Right lobe of liver (tissue), 6 donors: Measurements from ENCODE around the gene WDR12. TPM values are rescaled to one million over a fixed set of nuclear protein-coding genes. Genes with fewer than 3 reads are reported as not detected.
"Not testable (repeated sequence)": the region's sequence is repeated elsewhere in the genome, so short reads cannot be mapped to it uniquely, and the experiment has no call there.

Source experiments
- ATAC-seq, 4 donors: fragments of 200-7000 bp; cut with Tn5 transposase; one replicate each; pipeline ENCODE4 v1.9.1; 2020; ENCODE audit warnings: mild to moderate bottlenecking in 4 of 4, moderate library complexity in 4 of 4
- DNase-seq, 3 donors: peaks; one replicate each; pipeline ENCODE4 v3.0.0-alpha.2; 2020
- H3K27ac ChIP-seq, 3 donors: fragments of 200-600 bp; one replicate each; pipeline ENCODE4 v1.8.0; 2022
- H3K27me3 ChIP-seq, 2 donors: fragments of 200-600 bp; one replicate each; pipeline ENCODE4 v1.8.0; 2022
- H3K36me3 ChIP-seq, 4 donors: fragments of 200-600 bp; sonication (generic) in 1 of 4; one replicate each; pipeline versions ENCODE4 v1.5.1 to v1.8.0; 2017 to 2022; ENCODE audit warnings: control low read depth in 1 of 4
- H3K4me1 ChIP-seq, 4 donors: fragments of 200-600 bp; sonication (generic) in 1 of 4; one replicate each; pipeline versions ENCODE4 v1.5.1 to v1.8.0; 2017 to 2022; ENCODE audit warnings: control low read depth in 1 of 4
- H3K4me3 ChIP-seq, 3 donors: fragments of 200-600 bp; one replicate each; pipeline ENCODE4 v1.8.0; 2022
- H3K9me3 ChIP-seq, 4 donors: fragments of 200-600 bp; sonication (generic) in 1 of 4; one replicate each; pipeline versions ENCODE4 v1.5.1 to v1.8.0; 2017 to 2022; ENCODE audit warnings: control low read depth in 1 of 4
- CTCF ChIP-seq, 4 donors: fragments of 200-600 bp in 3 of 4; fragments of 450-650 bp in 1 of 4; IDR thresholded peaks; one replicate each; pipeline versions ENCODE4 v1.5.1 to v1.8.0; 2016 to 2022; ENCODE audit warnings: antibody characterized with exemption in 4 of 4, mild to moderate bottlenecking in 2 of 4
- POLR2A ChIP-seq: fragments of 450-650 bp; IDR thresholded peaks from one replicate; pipeline ENCODE4 v1.6.1; 2017; ENCODE audit warnings: antibody characterized with exemption, mild to moderate bottlenecking
- WGBS: methylation state at CpG from one replicate; pipeline ENCODE4 v1.1.6; 2018; ENCODE audit warnings: low coverage, low lambda C conversion rate; ENCODE audit not compliant: insufficient coverage; ENCODE audit errors: missing lambda C conversion rate; 5-methylcytosine and 5-hydroxymethylcytosine counted together
- intact Hi-C, 2 donors: fragments of 100-400 bp; cut with DNase I; formaldehyde crosslinking; loops; one replicate each; pipeline versions ENCODE4 v1.11.2 to v1.14.1; 2022
- total RNA-seq, 6 experiments: library from RNA; depleted of rRNA in 2 of 6; stranded (reverse); fragments of >200 nt in 2 of 6; fragmentation: NEBNext Ultra II Directional in 3 of 6; extraction: Animal tissue kit (Norgen Biotek cat#: 25700) in 3 of 6; gene quantifications; one replicate each; pipeline versions ENCODE4 v1.1.0 to v1.2.4, GENCODE V29; 2016 to 2023
- donor health status: DM: no; HTN: yes; CAD: no.
- donor health status: DM: no; HTN: no; CAD: no.
- donor health status: DM: no; HTN: no; CAD: no.
- donor health status: DM: no; HTN: yes; CAD: no.
- donor health status: DM: no; HTN: yes; CAD: no.

WDR12 gene
- total RNA-seq, 6 experiments from 2014 or later: 14.2 to 27.0 (median 19.8) TPM

- H3K4me1 ChIP-seq: peaks cover 0 to 13% (median 8%) of the 10 kb centered on the region in 4 donors
- peak overlapping the region; percentile 74 to 92 (median 77) for H3K4me3 ChIP-seq
- peaks cover 0 to 4% (median 1%) of the 10 kb centered on the region in 4 donors for H3K36me3 ChIP-seq
- intact Hi-C loops: no loop called here
- H3K9me3 ChIP-seq: no peaks in the 10 kb centered on the region
- no peaks in the 10 kb centered on the region for H3K27me3 ChIP-seq
- DNase-seq: no peak
- ATAC-seq: no peak
- TF ChIP-seq CTCF (IDR thresholded peaks at IDR 0.05) (no peak), POLR2A (no peak)
- WGBS: 0% methylated on average over 3 of the region's 8 CpGs
- peak overlapping the region in 2 of 3 donors; percentile 63 to 81 for H3K27ac ChIP-seq
Observed at GRCh38 chr2:202911203-202911511, 316 bp downstream of the WDR12 start.

GRCh38 chr2:202910698-202911097 is 775 bp downstream of the WDR12 start:
- intact Hi-C loops: no loop called here
- DNase-seq: no peak
- TF ChIP-seq CTCF (IDR thresholded peaks at IDR 0.05) (no peak), POLR2A (no peak)
- Histone ChIP-seq H3K27ac (no peak overlapping the region), H3K4me3 (peak overlapping the region; percentile 74 to 92 (median 77)), H3K27me3 (no peaks in the 10 kb centered on the region), H3K36me3 (peaks cover 0 to 6% (median 2%) of the 10 kb centered on the region in 4 donors), H3K9me3 (no peaks in the 10 kb centered on the region), H3K4me1 (peaks cover 0 to 13% (median 8%) of the 10 kb centered on the region in 4 donors)
- WGBS: 7% methylated on average over 3 of the region's 3 CpGs
- ATAC-seq: no peak

GRCh38 chr2:202910250-202910649 is 1.2 kb downstream of the WDR12 start:
- H3K36me3 ChIP-seq, H3K9me3 ChIP-seq, H3K27me3 ChIP-seq, DNase-seq, ATAC-seq, intact Hi-C loops, H3K27ac ChIP-seq: not testable (repeated sequence)
- Histone ChIP-seq H3K4me1 (peaks cover 0 to 13% (median 8%) of the 10 kb centered on the region in 4 donors), H3K4me3 (peak overlapping the region in 2 of 3 donors; percentile 74 to 77)
- 78% methylated on average over 5 of the region's 5 CpGs for WGBS

- no peak for DNase-seq
- ATAC-seq: no peak
- H3K4me3 ChIP-seq: no peak overlapping the region
- H3K27ac ChIP-seq: no peak overlapping the region
- peaks cover 0 to 6% (median 2%) of the 10 kb centered on the region in 4 donors for H3K36me3 ChIP-seq
- intact Hi-C loops: no loop called here
- peaks cover 0 to 13% (median 8%) of the 10 kb centered on the region in 4 donors for H3K4me1 ChIP-seq
- no peaks in the 10 kb centered on the region for H3K9me3 ChIP-seq
- 81% methylated on average over 5 of the region's 6 CpGs for WGBS
- TF ChIP-seq POLR2A: no peak
- no peak for TF ChIP-seq CTCF (IDR thresholded peaks at IDR 0.05)
- no peaks in the 10 kb centered on the region for H3K27me3 ChIP-seq
Observed at GRCh38 chr2:202909394-202910192, 1.9 kb downstream of the WDR12 start.

- ATAC-seq (no peak), DNase-seq (no peak)
- WGBS: 79% methylated on average over 5 of the region's 5 CpGs
- no peak for TF ChIP-seq CTCF (IDR thresholded peaks at IDR 0.05)
- peaks cover 0 to 13% (median 8%) of the 10 kb centered on the region in 4 donors for H3K4me1 ChIP-seq
- intact Hi-C loops: no loop called here
- no peaks in the 10 kb centered on the region for H3K9me3 ChIP-seq
- H3K36me3 ChIP-seq: peaks cover 0 to 6% (median 2%) of the 10 kb centered on the region in 4 donors
- H3K4me3 ChIP-seq: no peak overlapping the region
- no peak overlapping the region for H3K27ac ChIP-seq
- H3K27me3 ChIP-seq: no peaks in the 10 kb centered on the region
Observed at GRCh38 chr2:202908186-202908585, 3.3 kb downstream of the WDR12 start.

- ATAC-seq, H3K27ac ChIP-seq, H3K9me3 ChIP-seq, H3K36me3 ChIP-seq, H3K4me1 ChIP-seq, H3K27me3 ChIP-seq, H3K4me3 ChIP-seq, intact Hi-C loops, DNase-seq: not testable (repeated sequence)
Observed at GRCh38 chr2:202905507-202905906, 6.0 kb downstream of the WDR12 start.
